GM19023 (cell line): ENCODE results near the gene RAP1GAP2.

Experiments used
- ATAC-seq: cut with Tn5 transposase; IDR thresholded peaks from one replicate; pipeline ENCODE4 v1.9.1; 2021; ENCODE audit warnings: mild to moderate bottlenecking, moderate library complexity; ENCODE audit not compliant: unreplicated experiment

RAP1GAP2 gene

DNA sequence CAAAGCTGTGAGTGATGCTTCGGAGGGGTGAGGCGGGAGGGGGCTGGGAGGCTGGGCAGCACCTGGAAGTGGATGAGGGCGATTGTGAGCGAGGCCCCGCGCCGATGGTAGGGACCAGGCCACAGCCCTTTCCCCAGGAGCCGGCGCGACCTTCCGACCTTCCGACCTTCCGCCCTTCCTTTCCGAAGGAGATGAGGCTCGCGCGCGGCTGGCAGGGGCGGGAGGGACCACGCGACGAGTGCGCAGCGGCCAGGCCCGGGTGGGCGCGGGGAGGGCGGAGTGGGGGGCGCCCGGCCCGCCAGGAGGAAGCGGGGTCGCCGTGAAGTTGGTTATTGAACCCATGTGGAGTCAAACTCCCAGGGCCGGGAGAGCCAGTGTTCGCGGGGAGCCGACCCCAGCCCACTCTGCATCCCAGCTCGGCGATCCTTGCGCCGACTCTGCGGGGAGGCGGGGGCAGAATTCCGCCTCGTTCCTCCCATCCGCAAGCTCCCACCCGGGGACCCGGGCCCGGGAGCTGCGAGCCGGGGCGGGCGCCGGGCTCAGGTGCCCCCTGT, 56.6 kb downstream of the RAP1GAP2 start:
- ATAC-seq, result no peak

- no peak for ATAC-seq
Observed at GRCh38 chr17:2853283-2854142, 57.3 kb downstream of the RAP1GAP2 start.

- no peak for ATAC-seq
Observed at GRCh38 chr17:2854143-2855055, 58.2 kb downstream of the RAP1GAP2 start.

- ATAC-seq, result no peak
Observed at GRCh38 chr17:2855063-2855600, 58.9 kb downstream of the RAP1GAP2 start.

GRCh38 chr17:2856727-2857126, 60.5 kb downstream of the RAP1GAP2 start:
- no peak for ATAC-seq

GRCh38 chr17:2860045-2860444, 63.8 kb downstream of the RAP1GAP2 start:
- no peak for ATAC-seq

- no peak for ATAC-seq
Observed at GRCh38 chr17:2860883-2861282, 64.6 kb downstream of the RAP1GAP2 start.

DNA sequence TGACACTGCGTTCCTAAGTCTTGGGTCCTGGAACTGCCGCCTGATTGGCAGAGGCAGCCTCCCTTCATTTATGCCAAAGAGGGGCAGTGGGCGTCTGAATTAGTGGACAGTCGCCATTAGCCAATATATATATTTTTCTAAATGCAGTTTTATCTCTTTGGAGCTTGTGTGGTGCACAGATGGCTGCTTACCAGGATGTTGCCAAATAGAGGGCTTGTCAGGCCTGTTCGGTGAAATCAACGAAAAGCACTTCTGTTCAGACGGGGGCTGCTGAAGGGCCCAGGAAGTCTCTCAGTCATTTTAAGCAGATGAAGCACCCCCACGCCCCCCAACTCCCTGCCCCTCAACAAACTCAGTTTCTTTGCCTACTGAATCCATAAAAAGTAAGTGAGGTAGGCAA, 66.0 kb downstream of the RAP1GAP2 start:
- ATAC-seq, result no peak

GRCh38 chr17:2863204-2863603, 67.0 kb downstream of the RAP1GAP2 start:
- ATAC-seq, result no peak

GRCh38 chr17:2865228-2865627, 69.0 kb downstream of the RAP1GAP2 start:
- no peak for ATAC-seq

DNA sequence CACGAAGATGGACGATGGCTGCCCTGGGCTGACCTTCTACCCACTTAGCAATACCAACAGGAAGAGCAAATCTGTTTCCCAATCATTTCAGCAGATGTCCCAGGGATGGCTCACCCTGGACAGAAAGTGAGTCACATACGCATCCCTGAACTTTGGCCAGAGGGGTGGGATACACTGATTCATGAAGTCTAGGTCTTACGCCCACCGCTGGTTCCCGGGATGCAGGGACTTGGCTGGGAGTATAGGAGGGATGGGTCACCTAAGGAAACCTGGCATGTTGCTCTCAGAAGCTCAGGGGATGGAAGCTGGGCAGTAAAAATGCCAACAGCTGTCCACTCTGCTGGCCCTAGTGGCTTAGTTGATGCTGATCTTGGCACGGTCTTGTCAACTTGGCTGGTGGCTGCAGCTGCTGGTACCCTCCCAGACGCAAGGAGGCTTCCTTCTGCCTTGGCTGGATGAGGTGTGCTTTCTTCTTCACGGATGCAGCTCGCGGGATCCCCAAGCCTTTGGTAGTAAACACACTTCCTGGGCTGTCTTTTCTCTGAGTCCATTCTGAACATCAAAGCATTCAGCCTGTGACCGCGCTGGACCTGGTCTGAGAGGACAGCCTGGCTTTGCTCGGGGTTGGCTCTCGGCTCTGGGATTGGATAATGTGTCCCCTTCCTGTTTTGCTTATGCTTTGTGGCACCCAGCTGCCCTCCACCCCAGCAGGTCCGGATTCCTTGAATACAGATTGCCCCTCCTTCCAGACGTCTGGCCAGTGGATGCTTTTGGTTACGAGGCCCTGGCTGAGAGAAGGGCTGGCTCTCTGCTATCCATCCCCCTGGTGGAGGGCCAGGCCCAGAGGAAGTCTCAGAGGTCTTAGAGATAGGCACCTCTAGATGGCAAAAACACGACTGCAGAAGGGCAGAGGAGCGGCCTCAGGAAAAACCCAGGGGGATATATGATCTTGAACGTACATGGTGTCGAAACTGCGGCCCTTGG, 71.5 kb downstream of the RAP1GAP2 start:
- no peak for ATAC-seq

DNA sequence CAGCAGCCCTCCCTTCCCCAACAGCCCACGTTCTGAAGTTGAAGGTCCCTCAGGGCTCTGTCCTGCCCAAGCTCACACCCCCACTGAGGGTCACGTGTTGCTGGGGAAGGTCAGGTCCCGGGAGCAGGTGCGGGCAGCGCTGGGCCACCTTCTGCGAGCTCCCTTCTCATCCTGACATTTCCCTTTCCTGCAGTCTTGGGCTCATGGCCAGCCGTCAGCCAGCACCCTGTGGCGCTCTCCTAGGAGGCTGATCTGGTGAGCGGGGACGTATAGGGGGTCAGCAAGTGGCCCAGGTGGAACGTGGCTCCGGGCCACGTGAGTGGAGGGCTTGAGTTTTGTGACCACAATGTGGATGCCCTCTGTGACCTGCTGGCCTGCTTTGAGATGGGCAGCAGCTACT, 73.4 kb downstream of the RAP1GAP2 start:
- no peak for ATAC-seq

- no peak for ATAC-seq
Observed at GRCh38 chr17:2871205-2871604, 75.0 kb downstream of the RAP1GAP2 start.

- ATAC-seq, result no peak
Observed at GRCh38 chr17:2871720-2872119, 75.5 kb downstream of the RAP1GAP2 start.

DNA sequence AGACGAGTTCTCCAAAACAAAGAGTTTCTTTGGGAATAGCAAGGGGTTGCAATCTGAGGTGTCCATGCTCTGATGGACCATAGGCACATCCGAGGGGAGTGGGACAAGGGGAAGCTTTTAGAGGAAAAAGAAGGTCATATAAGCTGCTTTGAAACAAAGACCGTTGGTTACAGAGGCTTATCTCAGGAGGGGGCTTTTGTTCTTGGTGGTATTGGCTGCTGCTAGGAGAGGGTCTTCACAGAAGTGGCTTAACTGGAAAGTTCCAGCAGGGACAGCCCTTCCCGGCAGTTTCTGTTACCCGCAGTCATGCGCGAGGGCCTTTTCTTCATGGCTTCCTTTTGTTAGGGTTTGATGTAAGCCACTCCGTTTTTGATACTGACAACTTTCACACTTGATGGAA, 76.0 kb downstream of the RAP1GAP2 start:
- ATAC-seq, result no peak

DNA sequence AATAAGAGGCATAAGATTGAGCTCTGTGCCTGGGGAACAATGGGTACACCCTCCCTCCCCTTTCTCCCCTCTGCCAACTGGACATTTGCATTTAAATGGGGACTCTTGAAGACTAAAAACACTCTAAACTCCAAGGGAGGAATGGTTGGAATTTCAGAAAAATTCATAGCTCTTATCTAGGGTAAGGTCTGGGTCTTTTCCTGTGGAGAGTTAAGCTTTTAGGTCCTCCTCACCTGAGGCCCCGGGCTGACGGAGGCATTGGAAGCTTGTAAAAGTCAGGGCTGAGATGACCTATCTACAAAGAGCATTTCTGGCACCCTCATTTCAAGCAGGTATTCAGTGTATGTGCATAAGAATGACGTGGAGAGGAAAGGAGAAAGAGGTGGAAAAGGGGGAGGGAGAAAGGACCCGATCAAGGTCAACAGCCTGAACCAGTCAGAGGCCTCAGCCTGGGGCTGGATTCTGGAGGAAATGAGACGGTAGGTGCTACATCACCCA, 78.0 kb downstream of the RAP1GAP2 start:
- no peak for ATAC-seq

DNA sequence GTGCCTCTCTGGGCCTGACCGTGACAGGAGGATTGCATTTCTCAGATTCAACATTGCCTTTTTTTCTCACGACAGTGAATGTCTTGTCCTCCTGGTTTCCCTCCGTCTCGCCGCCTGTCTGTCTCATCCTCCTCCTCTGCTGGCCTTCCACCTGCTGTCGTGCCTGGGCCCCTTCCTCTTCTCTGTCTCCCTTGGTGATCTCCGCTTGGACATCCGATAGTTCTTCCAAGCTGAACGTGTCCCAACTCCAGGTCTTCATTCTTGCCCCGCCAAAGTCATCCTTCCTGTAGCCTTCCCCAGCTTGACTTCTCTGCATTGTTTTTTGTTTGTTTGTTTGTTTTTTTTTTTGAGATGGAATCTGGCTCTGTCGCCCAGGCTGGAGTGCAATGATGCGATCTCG, 79.4 kb downstream of the RAP1GAP2 start:
- no peak for ATAC-seq

GRCh38 chr17:2876467-2876866, 80.2 kb downstream of the RAP1GAP2 start:
- no peak for ATAC-seq

DNA sequence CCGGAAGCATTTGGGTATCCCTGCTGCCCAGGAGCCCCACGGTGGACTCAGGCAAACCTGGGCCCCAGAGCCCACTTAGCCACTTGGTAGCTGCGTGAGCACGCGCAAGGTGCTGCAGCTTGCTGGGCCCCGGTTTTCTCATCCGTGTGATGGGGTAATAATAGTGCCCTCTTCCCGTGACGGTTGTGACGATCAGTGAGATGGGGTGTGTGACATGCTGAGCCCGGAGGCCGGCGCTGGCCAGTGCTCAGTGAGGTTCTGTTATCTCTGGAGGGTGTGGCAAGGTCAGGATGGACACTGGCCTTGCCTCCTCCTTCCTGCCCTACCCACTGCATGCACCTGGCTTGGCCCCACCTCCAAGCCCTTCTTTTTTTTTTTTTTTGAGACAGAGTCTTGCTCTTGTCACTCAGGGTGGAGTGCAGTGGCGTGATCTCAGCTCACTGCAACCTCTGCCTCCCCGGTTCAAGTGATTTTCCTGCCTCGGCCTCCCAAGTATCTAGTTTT, 82.6 kb downstream of the RAP1GAP2 start:
- ATAC-seq, result no peak

- no peak for ATAC-seq
Observed at GRCh38 chr17:2880050-2880449, 83.8 kb downstream of the RAP1GAP2 start.
